Measurements from ENCODE around the gene EPB41.
"Not testable (repeated sequence)": the region's sequence is repeated elsewhere in the genome, so short reads cannot be mapped to it uniquely, and the experiment has no call there.

Gene EPB41

GRCh38 chr1:29099286-29099685 lies 184.9 kb downstream of the EPB41 start:
- TF ChIP-seq CTCF (IDR thresholded peaks at IDR 0.05; ENCODE audit: extremely low read depth, insufficient read depth, missing control alignments) = no peak
- no peak for DNase-seq (ENCODE audit: low spot score)
- in situ Hi-C loops (cut with MboI; ENCODE audit: low pct_unique_long_range_greater_than_20kb, low sequenced_read_pairs, unreplicated experiment) = no loop called here

- no peak for TF ChIP-seq CTCF (IDR thresholded peaks at IDR 0.05; ENCODE audit: extremely low read depth, insufficient read depth, missing control alignments)
- no peak for DNase-seq (ENCODE audit: low spot score)
- in situ Hi-C loops (cut with MboI; ENCODE audit: low pct_unique_long_range_greater_than_20kb, low sequenced_read_pairs, unreplicated experiment) = no loop called here
Observed at GRCh38 chr1:29100487-29100886, 186.1 kb downstream of the EPB41 start.

GRCh38 chr1:29105822-29106221 lies 191.5 kb downstream of the EPB41 start:
- TF ChIP-seq CTCF (IDR thresholded peaks at IDR 0.05; ENCODE audit: extremely low read depth, insufficient read depth, missing control alignments) = no peak
- in situ Hi-C loops (cut with MboI; ENCODE audit: low pct_unique_long_range_greater_than_20kb, low sequenced_read_pairs, unreplicated experiment) = no loop called here
- no peak for DNase-seq (ENCODE audit: low spot score)

- DNase-seq (ENCODE audit: low spot score); in situ Hi-C loops (cut with MboI; ENCODE audit: low pct_unique_long_range_greater_than_20kb, low sequenced_read_pairs, unreplicated experiment): not testable (repeated sequence)
Observed at GRCh38 chr1:29108041-29108440, 193.7 kb downstream of the EPB41 start.

GRCh38 chr1:29112705-29113412 lies 198.5 kb downstream of the EPB41 start:
- in situ Hi-C loops (cut with MboI; ENCODE audit: low pct_unique_long_range_greater_than_20kb, low sequenced_read_pairs, unreplicated experiment) = no loop called here
- no peak for DNase-seq (ENCODE audit: low spot score)
- no peak for TF ChIP-seq CTCF (IDR thresholded peaks at IDR 0.05; ENCODE audit: extremely low read depth, insufficient read depth, missing control alignments)

- no peak for DNase-seq (ENCODE audit: low spot score)
- no peak for TF ChIP-seq CTCF (IDR thresholded peaks at IDR 0.05; ENCODE audit: extremely low read depth, insufficient read depth, missing control alignments)
- in situ Hi-C loops (cut with MboI; ENCODE audit: low pct_unique_long_range_greater_than_20kb, low sequenced_read_pairs, unreplicated experiment) = no loop called here
Observed at GRCh38 chr1:29113413-29114117, 199.2 kb downstream of the EPB41 start.

- in situ Hi-C loops (cut with MboI; ENCODE audit: low pct_unique_long_range_greater_than_20kb, low sequenced_read_pairs, unreplicated experiment) = no loop called here
- DNase-seq (ENCODE audit: low spot score) = no peak
- no peak for TF ChIP-seq CTCF (IDR thresholded peaks at IDR 0.05; ENCODE audit: extremely low read depth, insufficient read depth, missing control alignments)
Observed at GRCh38 chr1:29114654-29115053, 200.3 kb downstream of the EPB41 start.
